Measurements from ENCODE around the gene GPAM. TPM values are rescaled to one million over a fixed set of nuclear protein-coding genes. Genes with fewer than 3 reads are reported as not detected.
A peak's percentile ranks its signal among the peaks of the same experiment; 100 is the strongest.
"Not testable (repeated sequence)": the region's sequence is repeated elsewhere in the genome, so short reads cannot be mapped to it uniquely, and the experiment has no call there.

GPAM gene
- total RNA-seq, 2 experiments from 2014 or later = 3.3 to 4.7 TPM

DNA sequence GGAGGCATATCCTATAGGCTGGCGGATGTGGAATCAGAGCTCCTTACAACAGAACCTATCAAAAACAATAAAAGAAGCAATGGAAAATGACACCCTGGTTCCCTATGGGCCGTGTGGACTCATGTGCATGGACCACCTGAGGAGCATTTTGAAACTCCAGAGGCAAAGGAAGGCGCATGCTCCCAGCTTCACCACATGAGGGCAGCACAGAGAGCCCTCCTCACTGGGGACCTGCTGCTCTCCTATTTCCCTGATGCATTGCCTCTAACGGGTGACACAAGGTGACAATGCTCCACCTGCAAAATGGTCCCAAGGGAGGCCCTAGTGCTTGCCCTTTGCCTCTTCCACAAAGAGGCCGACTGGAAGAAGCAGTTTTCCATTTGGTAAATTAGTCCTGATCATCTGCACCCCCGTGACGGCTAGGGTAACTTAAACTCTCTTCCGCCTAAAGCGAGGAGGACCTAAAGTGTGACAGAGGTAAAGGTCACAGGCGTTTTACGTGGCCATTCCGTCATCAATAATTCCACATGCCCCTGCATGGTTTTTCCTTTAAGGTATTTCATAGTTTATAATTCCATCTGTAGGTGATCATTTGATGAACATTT, 67.7 kb downstream of the GPAM start:
- Mint-ChIP-seq H3K27me3 (no peaks in the 10 kb centered on the region), H3K9me3 (no peaks in the 10 kb centered on the region), H3K4me3 (no peak overlapping the region), H3K36me3 (no peaks in the 10 kb centered on the region), H3K4me1 (ENCODE audit: low read depth) (no peaks in the 10 kb centered on the region), H3K27ac (no peak overlapping the region)
- DNase-seq = peak; percentile 58
- CTCF ChIA-PET = interaction anchor here (0.8 to 5.0 kb wide), 9 partner anchors 10 to 357 kb away, joined by 3 to 66 read pairs (median 4); no protein-coding TSS in a partner anchor
- intact Hi-C loops (cut with micrococcal nuclease) = loop anchor here (1.0 kb wide), 2 partner anchors 199 to 356 kb away; no protein-coding TSS in a partner anchor
- POLR2A ChIA-PET = no interaction called here

DNA sequence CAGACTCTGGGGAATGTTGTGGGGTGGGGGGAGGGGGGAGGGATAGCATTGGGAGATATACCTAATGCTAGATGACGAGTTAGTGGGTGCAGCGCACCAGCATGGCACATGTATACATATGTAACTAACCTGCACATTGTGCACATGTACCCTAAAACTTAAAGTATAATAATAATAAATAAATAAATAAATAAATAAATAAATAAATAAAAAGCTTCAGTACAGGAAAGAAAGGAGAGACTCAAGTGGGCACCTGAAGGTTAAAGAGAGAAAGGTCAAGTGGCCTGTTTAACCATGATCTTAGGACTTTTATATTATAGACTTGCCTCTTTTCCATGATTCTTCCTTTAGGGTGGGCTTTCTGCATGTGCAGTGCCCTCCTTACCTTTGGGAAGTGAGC, 73.8 kb downstream of the GPAM start:
- DNase-seq; H3K36me3 Mint-ChIP-seq; H3K9me3 Mint-ChIP-seq; H3K4me1 Mint-ChIP-seq (ENCODE audit: low read depth); CTCF ChIA-PET; POLR2A ChIA-PET; intact Hi-C loops (cut with micrococcal nuclease); H3K4me3 Mint-ChIP-seq; H3K27me3 Mint-ChIP-seq; H3K27ac Mint-ChIP-seq: not testable (repeated sequence)

Other genes with a start within 250 kb of the GPAM start
- not detected for gene TECTB, start 99.6 kb upstream of the GPAM start, total RNA-seq
- 10 to 100 TPM; 30.1 to 32.9 TPM for gene ACSL5, start 190.4 kb upstream of the GPAM start, total RNA-seq